C4-2B (cell line): ENCODE data around the gene NR5A2.

ENCODE experiments used
- ZFX ChIP-seq: fragments of 450-650 bp; IDR thresholded peaks from 2 replicates; pipeline ENCODE4 v1.6.1; 2017
- TF ChIP-seq, protein P1 (sequence below): fragments of 450-650 bp; conservative IDR thresholded peaks from 2 replicates; pipeline ENCODE4 v1.5.1; 2017; ENCODE audit warnings: mild to moderate bottlenecking

DNA sequence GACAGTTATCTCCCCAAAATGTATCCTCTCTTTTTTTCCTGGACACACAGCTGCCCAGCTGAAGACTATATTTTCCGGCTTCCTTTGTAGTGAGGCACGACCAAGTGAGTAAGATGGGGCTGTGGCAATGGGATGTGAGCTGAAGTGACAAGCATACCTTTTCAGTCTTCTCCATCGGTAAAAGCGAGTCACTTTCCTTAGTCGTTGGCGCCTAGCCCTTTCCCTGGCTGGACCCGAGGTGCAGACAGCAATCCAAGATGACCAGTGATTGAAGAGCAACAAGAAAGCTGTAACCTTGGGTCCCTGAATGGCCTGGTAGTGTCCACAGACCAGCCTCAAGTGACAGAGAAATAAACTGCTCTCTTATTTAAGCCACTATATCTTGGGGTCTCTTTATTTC, 155.2 kb downstream of the NR5A2 start:
- TF ChIP-seq, protein P1, sequence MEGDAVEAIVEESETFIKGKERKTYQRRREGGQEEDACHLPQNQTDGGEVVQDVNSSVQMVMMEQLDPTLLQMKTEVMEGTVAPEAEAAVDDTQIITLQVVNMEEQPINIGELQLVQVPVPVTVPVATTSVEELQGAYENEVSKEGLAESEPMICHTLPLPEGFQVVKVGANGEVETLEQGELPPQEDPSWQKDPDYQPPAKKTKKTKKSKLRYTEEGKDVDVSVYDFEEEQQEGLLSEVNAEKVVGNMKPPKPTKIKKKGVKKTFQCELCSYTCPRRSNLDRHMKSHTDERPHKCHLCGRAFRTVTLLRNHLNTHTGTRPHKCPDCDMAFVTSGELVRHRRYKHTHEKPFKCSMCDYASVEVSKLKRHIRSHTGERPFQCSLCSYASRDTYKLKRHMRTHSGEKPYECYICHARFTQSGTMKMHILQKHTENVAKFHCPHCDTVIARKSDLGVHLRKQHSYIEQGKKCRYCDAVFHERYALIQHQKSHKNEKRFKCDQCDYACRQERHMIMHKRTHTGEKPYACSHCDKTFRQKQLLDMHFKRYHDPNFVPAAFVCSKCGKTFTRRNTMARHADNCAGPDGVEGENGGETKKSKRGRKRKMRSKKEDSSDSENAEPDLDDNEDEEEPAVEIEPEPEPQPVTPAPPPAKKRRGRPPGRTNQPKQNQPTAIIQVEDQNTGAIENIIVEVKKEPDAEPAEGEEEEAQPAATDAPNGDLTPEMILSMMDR = no peak
- no peak for TF ChIP-seq ZFX
